Amygdala (tissue), 56 donors: ENCODE results near the gene COL8A2.

Experiments used
- DNase-seq, 56 donors: peaks; one replicate each; lab custom pipeline; 2025; lab: John Stamatoyannopoulos, UW

Gene COL8A2

DNA sequence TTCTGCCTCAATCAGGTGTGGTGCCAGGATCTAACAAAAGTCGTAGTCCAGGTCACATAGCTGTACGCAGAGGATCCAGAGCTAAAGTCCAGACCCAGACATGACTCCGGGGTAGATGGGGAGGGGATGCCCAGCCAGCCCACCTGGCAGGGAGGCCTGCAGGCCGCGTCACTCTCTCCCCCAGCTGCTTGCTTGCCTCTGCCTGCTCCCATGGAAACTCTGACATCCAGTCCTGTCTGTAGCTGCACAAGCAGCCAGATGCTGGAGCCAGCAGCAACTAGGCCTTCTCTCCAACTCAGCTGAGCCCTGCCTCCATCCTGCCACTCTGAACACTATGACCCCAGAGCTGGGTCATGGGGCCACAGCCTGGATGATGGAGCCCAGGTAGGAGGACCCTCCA lies 8.1 kb downstream of the COL8A2 start:
- no peak for DNase-seq

DNA sequence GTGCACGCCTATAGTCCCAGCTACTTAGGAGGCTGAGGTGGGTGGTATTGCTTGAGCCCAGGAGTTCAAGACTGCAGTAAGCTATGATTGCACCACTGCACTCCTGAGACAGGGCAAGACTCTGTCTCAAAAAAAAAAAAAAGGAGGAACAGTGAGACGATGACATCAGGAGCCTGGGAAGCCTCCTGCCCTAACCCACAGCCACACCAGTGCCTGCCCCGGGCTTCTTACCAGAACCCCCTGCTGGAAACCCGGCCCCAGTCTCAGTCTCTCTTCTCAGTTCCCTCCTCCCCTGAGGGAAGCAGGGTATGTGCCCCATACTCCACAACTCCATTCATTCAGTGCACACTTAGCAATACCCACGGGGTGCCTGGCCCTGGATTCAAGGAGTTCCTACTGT lies 9.1 kb downstream of the COL8A2 start:
- no peak for DNase-seq

DNA sequence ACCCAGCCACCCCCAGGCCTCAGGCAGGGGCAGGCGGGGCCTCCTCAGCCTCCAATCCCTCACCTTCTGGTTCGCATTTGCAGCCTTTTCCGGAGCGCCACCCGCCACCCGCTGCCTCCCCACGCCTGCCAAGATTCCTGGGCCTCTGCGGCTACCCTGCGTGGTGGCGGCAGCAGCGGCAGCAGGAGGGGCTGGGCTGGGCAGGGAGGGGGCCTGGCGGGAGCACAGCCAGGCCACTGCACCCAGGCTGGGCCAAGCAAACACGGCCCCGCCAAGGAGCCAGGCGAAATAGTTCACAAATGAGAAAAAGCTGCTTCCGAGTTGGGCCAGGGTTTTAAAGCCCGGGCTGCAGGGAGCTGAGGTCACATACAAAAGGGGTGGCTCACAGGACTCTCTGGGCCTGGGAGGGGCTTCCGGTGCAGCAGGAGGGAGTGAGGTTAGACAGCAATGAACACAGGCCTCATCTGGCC lies 9.8 kb downstream of the COL8A2 start:
- DNase-seq: peak in 8 of 56 donors; percentile 6 to 53 (median 30)

DNA sequence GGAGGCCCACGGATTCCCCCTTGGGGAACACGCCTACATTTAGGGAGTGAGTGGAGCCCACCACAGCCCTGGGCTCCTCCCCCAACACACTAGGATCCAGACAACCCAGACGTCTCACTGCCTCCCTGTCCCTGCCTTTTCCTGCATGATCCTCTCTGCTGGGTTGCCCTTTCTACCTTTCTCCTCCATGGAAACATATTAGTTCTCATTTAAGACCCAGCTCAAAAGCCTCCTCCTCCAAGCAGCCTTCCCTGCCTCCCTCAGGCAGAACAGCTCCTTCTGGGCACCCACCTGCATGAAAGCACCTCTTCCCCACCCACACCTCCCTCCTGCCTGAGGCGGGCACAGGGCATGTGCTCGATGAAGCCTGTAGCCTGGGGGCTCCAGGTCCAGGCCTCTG lies 10.7 kb downstream of the COL8A2 start:
- DNase-seq: no peak

DNA sequence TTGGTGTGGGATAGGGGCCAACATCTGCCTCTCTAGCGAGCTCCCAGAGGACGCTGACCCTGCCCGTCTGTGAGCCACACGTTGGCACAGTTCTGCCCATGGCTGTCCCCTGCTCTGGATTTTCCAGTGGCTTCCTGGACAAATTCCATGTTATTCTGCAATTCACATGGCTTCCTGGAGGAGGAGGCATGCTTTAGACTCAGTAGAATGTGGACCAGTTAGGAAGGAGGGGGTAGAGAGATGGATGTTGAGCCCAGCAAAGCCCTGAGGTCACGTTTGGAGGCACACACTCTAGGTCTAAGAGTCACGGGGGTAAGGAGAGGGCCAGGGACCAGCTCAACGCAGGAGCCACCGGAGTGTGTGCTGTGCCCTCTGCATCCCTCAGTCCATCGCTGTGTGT lies 12.2 kb downstream of the COL8A2 start:
- no peak for DNase-seq

DNA sequence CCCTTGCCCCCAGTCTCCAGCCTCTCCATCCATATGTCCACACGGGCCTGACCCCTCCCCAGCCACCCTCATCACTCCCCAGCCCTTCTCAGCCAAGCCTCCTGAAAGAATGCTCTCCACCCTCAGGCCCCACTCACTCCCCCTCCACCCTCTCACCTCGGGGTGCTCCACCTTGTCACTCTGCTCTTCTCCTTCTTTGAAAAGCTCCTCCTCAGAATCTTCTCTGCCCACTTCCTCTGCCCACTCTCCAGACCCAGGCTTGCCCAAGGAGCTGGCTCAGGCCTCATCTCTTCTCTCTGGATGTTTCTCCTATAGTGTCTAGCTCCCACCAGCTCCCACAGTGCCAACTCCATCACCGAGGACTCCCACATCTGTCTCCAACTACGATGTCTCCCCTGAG lies 13.9 kb downstream of the COL8A2 start:
- no peak for DNase-seq

DNA sequence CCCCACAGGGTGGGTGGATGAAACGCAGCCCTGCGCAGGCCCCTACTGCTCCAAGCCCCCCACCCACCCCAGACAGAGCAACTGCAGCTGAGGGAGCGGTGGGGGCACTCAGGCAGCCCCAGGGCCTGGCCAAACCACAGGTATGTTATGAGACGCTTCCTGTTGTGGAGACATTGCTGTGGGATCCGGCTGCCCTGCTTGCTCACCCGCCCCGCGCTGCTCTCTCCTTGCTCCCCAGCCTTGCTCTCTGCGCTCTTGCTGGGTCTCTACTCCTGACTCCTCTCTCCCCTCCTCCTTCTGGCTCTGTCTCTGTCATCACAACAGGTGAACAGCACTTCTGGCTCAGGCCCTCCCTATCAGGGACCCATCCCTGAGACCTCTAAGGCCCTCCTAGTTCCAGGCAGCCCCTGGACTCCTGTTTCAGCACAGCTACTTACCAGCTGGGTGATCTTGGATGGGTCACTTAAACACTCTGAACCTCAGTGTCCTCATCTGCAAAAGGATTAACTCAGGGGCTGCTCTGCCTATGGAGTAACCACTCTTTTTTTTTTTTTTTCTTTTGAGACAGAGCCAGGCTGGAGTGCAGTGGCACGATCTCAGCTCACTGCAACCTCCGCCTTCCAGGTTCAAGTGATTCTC lies 15.9 kb downstream of the COL8A2 start:
- no peak for DNase-seq

DNA sequence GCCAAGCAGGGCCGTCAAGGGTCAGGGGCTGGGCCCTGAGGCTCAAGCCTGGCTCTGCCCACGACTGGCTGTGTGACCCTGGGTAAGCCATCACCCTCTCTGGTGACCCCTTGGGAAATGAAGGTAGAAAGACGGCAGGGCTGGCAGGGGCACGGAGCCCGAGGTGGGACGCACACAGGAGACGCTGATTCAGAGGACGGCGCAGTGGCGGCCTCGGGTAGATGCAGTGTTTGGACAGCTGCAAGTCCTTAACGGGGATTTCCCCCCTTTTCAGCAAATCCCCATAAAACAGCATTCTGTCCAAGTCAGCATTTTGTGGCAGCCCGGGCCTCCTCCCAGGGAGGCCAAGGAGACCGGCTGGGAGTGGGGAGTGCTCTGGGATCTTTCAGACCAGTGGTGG lies 16.7 kb downstream of the COL8A2 start:
- no peak for DNase-seq

DNA sequence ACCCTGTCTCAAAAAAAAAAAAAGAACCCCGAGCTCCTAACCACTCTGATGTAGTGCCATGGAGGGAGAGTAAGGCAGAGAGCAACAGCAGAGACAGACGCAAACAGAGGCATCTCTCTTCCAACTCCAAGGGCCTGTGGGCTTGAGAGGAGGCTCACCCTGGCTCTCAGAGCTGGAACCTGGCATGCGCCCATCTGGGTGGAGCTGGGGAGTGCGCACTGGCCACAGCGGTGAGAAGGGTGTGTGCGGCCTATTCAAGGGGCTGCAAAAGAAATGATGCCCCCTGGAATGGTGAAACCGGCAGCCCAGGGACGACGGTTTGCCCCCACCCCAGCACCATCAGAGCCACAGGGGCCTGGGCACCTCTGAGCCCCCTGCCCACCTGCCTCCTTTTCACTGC lies 17.6 kb downstream of the COL8A2 start:
- no peak for DNase-seq

DNA sequence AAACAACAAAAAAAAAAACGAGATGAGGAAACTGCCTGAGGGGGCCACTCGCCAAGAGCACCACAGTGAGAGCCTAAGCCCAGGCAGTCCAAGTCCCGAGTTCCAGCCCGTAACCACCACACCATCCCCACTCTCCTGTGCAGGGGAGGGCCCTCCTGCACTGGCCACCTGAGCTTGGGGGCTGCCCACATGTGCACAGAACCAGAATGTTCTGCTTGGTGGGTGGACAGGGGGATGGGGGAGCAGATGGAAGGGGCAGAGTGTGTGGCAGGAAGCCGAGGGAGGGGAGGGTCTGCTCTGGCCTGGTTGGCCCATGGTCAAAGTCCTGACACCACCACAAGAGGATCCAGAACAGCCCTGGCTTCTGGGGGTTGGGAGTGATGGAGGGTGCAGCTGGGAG lies 18.8 kb downstream of the COL8A2 start:
- no peak for DNase-seq

DNA sequence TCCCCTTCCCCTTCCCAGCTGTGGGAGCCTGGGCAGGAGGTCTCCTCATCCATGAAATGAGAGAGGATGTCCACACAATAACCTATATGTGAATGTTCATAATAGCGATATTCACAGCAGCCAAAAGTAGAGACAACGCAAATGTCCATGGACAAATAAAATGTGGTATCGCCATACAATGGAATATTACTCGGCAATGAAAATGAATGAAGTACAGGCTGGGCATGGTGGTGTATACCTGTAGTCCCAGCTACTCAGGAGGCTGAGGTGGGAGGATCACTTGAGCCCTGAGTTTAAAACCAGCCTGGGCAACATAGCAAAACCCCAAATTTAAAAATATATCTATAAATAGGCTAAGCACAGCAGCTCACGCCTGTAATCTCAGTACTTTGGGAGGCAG lies 23.5 kb downstream of the COL8A2 start:
- no peak for DNase-seq

DNA sequence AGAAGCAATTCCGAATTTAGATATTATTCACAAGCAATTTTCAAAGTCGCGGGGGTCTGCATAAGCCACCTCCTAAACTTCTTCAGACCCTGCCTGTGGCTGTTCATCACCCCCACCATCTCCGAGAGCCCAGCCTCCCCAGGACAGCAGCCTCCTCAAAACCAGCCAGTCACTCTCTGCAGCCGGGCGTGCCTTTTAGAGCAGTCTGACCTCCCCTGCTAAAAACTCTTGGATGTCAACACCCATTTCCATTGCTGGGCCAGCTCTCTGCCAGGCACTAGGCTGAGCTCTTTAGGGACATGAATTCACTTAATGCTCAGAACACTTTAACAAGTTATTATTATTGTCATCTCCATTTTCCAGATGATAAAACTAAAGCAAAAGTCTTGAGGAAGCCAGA lies 24.6 kb downstream of the COL8A2 start:
- no peak for DNase-seq

DNA sequence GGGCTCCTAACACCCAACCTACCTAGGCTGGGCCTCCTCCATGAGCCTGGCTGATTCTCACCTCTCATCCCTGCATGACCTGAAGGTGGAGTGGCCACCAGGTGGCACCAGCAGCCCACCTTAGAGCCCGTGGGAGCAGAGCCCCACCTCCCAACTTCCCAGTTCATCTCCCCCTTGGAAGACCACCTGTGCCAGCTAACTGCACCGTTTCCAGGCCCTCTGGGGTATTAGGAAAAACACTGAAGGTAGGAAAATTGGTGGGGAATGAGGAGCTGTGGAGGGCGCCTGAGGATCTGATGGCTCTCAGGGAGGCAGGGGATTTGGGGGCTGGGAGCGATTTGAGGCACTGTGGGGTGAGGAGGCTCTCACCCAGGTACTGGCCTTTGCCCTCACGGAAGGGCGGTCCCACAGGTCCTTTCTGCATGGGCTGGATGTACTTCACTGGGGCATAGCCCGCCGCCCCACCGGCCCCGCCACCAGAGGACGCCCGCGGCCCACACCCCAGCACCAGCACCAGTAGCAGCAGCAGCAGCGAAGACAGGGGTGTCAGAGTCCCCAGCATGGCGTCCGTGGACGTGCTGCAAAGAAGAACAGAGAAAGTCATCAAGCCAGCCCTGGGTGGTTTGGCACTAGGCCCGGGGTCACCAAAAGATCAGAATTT lies 25.2 kb downstream of the COL8A2 start:
- DNase-seq: peak in 43 of 56 donors; percentile 12 to 82 (median 46)

DNA sequence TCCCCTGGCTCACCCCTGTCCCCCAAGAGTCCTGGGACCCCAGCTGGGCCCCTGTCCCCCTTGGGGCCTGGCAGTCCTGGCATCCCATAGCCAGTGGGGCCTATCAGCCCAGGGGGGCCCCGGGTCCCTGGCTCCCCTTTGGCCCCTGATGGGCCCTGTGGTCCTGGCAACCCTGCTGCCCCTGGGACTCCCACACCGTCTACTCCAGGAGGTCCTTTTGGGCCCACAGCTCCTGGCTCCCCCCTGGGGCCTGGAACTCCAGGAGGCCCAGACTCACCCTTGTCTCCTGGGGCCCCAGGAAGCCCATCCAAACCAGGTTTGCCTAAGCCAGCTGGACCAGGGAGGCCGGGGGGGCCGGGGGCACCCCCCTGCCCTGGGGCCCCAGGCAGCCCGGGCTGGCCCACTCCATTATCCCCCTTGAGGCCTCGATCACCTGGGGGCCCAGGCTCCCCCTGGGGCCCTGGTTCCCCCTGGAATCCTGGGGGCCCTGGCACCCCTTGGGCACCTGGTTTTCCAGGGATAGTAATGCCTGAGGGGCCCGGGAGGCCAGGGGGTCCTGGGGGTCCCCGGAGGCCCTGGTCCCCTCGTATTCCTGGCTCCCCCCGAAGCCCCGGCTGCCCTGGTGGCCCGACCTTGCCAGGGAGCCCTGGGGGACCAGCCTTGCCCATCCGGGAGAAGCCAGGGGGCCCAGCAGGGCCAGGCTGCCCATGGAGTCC lies 26.2 kb downstream of the COL8A2 start:
- DNase-seq: no peak

DNA sequence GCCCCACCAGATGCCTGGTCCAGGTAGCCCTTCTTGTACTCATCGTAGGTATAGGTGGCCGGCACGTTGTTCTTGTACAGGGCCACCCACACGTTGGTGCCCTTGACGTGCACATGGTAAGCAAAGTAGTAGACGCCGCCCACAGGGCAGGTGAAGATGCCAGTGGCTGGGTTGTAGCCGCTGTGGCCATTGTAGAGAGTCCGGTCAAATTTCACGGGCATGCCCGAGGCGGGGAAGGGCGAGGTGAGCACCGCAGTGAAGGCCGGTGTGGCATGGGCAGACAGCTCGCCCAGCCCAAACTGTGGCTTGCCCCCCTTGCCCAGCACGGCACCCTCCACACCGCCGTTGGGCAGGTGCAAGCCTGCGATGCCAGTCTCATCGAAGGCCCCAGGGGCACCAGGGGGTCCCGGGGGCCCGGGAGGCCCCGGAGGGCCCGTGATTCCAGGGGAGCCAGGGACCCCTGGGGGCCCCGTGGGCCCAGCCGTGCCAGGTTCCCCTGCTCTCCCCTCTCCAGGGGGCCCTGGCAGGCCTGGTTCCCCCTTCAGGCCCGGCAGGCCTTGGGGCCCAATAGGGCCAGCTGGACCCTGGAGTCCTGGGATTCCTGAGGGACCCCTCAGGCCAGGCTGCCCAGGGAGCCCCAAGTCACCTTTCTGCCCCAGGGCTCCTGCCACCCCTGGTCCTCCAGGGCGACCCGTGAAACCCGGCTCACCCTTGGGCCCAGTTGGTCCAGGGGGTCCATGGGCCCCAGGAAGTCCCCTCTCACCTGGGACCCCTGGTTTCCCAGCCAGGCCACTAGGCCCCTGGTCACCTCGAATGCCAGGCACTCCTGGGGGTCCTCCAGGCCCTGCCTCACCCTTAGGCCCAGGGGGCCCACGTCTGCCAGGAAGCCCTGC lies 27.1 kb downstream of the COL8A2 start:
- DNase-seq: no peak

DNA sequence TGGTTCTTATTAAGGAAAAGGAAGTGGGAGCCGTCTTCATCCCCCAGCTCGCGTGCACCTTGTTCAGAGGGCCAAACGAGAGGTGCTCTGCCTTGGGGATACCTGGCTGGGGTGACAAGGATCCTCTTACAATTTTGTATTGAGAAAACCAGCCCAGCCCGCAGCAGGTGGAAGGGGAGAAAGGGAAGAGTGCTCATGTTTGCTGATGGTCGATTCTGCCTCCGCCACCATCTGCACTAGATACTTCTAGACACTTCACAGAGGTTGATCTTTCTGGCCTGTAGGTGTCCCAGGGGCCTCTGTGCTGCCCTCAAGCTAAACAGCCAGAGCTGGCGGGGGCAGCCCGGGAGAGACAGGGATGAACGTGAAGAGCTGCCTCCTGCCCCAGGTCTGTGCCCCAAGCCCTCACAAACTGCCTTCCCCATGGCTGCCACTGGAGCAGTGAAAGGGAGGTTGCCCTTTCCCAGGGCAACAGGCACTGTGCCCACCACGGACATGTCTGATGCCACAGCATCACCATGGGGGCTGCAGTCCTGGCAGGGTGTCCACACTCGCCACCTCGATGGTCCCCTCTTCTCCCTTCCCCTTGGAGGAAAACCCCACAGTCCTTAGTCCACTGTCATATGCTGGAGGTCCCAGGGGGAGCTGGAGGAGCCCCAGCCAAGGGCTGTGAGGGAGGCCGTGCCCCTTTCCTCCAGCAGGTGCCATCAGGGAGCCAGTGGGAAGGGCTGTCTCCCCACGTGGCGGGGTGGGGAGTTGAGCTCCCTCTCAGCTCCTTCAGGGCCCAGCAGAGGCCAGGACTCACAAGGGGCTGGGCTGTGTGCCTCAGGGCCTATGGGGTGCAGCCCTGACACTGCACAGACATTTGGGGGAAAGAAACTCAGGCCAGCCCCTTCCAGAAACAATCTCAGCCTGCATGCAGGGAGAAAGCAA lies 28.3 kb downstream of the COL8A2 start:
- DNase-seq: no peak

DNA sequence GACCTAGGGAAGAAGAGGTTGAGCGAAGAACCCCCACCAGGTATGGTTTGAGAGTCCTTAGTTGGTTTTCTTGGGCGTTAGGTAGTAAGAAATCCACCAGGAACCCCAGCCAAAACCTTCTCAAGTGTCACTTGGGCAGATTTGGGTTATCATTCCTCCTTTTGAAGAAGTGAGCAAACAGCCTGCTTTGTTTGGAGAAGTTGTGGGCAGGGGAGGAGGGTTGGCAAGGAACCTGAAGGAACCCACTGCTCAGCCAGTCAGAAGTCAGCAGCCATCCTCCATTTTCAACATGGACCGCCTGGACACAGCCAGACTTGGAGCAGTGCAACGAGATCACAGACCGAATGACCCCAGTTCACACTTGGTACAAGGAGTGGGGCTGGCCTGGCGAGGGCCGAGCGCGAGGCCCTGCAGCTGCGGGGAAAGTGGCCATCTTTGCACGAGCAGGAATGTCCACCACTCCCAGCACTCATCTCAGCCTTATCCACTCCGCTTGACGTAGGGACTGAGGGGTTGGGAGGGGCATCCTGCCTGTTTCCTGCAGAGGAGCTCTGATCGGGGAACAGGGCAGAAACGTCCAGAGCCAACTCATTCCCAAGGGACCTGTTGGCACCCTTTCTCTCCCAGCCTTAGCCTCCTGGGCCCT lies 29.1 kb downstream of the COL8A2 start:
- peak in 2 of 56 donors; percentile 25 to 26 for DNase-seq

DNA sequence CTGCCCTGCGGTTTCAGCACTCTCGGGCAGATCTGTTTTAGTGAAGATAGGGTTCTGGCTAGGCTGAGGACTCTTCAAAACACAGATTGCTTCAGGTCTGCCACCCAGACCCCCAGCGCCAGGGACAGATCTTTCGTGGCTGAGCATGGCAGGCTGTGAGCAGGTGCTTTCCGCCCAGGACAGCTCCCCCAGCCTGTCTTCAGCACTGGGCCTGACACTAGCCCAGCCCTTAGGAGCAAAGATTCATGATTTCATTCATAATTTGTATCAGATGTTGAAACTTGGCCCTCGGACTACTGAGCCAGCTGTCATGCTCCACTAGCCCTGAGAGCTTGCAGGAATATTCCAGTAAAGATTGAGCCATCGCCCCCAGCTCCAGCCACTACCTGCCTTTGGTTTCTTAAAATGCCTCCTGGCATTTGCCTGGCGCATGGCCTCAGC lies 30.4 kb downstream of the COL8A2 start:
- no peak for DNase-seq

DNA sequence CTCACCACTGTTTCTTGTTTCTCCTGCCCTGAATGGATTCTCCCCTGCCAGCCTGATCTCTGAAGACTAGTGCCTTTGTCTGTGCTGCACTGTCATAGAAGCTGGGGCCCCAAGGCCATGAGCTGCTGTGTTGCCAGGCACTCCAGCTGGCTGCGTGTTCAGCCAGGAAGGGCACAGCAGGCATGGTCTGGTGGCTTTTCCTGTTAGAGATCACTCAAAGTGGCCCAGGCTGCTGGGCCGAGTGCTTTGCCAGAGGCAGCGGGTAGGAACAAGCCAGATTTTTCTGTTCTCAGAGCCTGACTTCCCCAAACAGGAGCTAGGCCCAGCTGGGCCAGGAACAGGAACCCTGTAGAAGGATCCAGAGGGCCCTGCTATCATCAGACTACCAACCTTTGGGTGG lies 31.1 kb downstream of the COL8A2 start:
- peak in 53 of 56 donors; percentile 37 to 95 (median 78) for DNase-seq
